ENCODE measurements around the gene SPAAR. TPM values are rescaled to one million over a fixed set of nuclear protein-coding genes. Genes with fewer than 3 reads are reported as not detected.
A peak's percentile ranks its signal among the peaks of the same experiment; 100 is the strongest.

SPAAR gene
- total RNA-seq, 1 donor from 2014 or later: not detected

- no peak for DNase-seq (ENCODE audit: low spot score, unreplicated experiment)
- no peak overlapping the region for H3K4me3 Mint-ChIP-seq (ENCODE audit: low read depth)
- H3K9me3 Mint-ChIP-seq (ENCODE audit: low read depth): no peaks in the 10 kb centered on the region
- no peaks in the 10 kb centered on the region for H3K36me3 Mint-ChIP-seq (ENCODE audit: insufficient read depth)
- TF ChIP-seq CTCF (IDR thresholded peaks at IDR 0.05; ENCODE audit: unreplicated experiment): no peak
- H3K27ac Mint-ChIP-seq: no peak overlapping the region
- H3K4me1 Mint-ChIP-seq (ENCODE audit: low read depth): peaks cover 14% of the 10 kb centered on the region
- H3K27me3 Mint-ChIP-seq: peaks cover 13% of the 10 kb centered on the region
These were observed 1.4 kb upstream of the SPAAR start for GRCh38 chr9:35907711-35908503.

GRCh38 chr9:35908504-35909125 lies 675 bp upstream of the SPAAR start:
- H3K9me3 Mint-ChIP-seq (ENCODE audit: low read depth): no peaks in the 10 kb centered on the region
- H3K36me3 Mint-ChIP-seq (ENCODE audit: insufficient read depth): no peaks in the 10 kb centered on the region
- H3K27me3 Mint-ChIP-seq: peaks cover 12% of the 10 kb centered on the region
- H3K4me3 Mint-ChIP-seq (ENCODE audit: low read depth): no peak overlapping the region
- H3K27ac Mint-ChIP-seq: no peak overlapping the region
- TF ChIP-seq CTCF (IDR thresholded peaks at IDR 0.05; ENCODE audit: unreplicated experiment): no peak
- peaks cover 13% of the 10 kb centered on the region for H3K4me1 Mint-ChIP-seq (ENCODE audit: low read depth)
- DNase-seq (ENCODE audit: low spot score, unreplicated experiment): no peak

- TF ChIP-seq CTCF (IDR thresholded peaks at IDR 0.05; ENCODE audit: unreplicated experiment): no peak
- H3K9me3 Mint-ChIP-seq (ENCODE audit: low read depth): no peaks in the 10 kb centered on the region
- H3K36me3 Mint-ChIP-seq (ENCODE audit: insufficient read depth): no peaks in the 10 kb centered on the region
- DNase-seq (ENCODE audit: low spot score, unreplicated experiment): no peak
- no peak overlapping the region for H3K4me3 Mint-ChIP-seq (ENCODE audit: low read depth)
- peaks cover 12% of the 10 kb centered on the region for H3K27me3 Mint-ChIP-seq
- peaks cover 13% of the 10 kb centered on the region for H3K4me1 Mint-ChIP-seq (ENCODE audit: low read depth)
- peak overlapping the region; percentile 28 for H3K27ac Mint-ChIP-seq
These were observed 660 bp downstream of the SPAAR start for GRCh38 chr9:35909687-35910612.

- H3K27ac Mint-ChIP-seq: no peak overlapping the region
- no peak for DNase-seq (ENCODE audit: low spot score, unreplicated experiment)
- H3K4me3 Mint-ChIP-seq (ENCODE audit: low read depth): no peak overlapping the region
- peaks cover 14% of the 10 kb centered on the region for H3K4me1 Mint-ChIP-seq (ENCODE audit: low read depth)
- no peaks in the 10 kb centered on the region for H3K9me3 Mint-ChIP-seq (ENCODE audit: low read depth)
- TF ChIP-seq CTCF (IDR thresholded peaks at IDR 0.05; ENCODE audit: unreplicated experiment): peak; percentile 37
- no peaks in the 10 kb centered on the region for H3K36me3 Mint-ChIP-seq (ENCODE audit: insufficient read depth)
- peaks cover 8% of the 10 kb centered on the region for H3K27me3 Mint-ChIP-seq
These were observed 1.5 kb downstream of the SPAAR start for GRCh38 chr9:35910613-35911359.

Data from progenitor cell of endocrine pancreas (in vitro differentiated cells).